Measurements from ENCODE around the gene RNF130. TPM values are rescaled to one million over a fixed set of nuclear protein-coding genes. Genes with fewer than 3 reads are reported as not detected.

The RNF130 gene
- total and polyA plus RNA-seq, 9 of the 15 experiments (the other 6 are each of a cell fraction or from before 2014, with no cell fraction given) = 5.8 to 39.4 (median 27.1) TPM

DNA sequence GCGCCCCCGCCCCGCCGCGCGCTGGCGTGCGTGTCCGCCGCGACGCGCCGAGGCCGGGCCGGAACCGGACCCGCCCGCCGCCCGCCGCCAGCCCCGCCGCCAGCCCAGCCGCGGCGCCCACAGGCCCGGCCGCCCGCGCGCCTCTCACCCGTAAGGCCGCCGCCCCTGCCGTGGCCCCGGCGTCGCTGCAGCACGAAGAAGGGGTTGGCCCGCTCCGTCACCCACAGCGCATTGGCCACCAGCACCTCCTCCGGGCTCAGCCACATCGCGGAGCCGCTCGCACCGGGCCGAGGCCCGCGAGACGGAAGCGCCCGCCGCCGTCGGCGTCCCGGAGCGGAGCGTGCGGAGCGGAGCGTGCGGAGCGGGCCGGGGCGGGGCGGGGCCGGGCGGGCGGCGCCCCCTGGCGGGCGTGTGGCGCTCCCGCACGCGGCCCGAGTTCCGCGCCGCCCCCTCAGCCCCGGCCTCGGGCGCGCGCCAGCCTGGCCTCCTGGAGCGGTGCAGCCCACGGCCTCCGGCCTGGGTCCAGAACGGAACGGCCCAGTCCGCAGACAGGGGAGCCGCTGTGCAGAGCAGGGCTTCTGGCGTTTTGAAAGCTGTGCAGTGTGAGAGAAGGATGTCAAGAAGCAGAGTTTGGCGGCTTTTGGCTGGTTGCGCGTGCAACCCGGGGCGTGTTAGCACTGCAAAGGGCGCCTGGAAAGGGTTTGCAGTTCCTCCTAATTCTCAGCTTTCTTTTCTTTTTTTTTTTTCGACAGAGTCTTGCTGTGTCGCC is 163.8 kb downstream of the RNF130 start, which contains the start of gene TBC1D9B (continued):
- TF ChIP-seq, protein P1, sequence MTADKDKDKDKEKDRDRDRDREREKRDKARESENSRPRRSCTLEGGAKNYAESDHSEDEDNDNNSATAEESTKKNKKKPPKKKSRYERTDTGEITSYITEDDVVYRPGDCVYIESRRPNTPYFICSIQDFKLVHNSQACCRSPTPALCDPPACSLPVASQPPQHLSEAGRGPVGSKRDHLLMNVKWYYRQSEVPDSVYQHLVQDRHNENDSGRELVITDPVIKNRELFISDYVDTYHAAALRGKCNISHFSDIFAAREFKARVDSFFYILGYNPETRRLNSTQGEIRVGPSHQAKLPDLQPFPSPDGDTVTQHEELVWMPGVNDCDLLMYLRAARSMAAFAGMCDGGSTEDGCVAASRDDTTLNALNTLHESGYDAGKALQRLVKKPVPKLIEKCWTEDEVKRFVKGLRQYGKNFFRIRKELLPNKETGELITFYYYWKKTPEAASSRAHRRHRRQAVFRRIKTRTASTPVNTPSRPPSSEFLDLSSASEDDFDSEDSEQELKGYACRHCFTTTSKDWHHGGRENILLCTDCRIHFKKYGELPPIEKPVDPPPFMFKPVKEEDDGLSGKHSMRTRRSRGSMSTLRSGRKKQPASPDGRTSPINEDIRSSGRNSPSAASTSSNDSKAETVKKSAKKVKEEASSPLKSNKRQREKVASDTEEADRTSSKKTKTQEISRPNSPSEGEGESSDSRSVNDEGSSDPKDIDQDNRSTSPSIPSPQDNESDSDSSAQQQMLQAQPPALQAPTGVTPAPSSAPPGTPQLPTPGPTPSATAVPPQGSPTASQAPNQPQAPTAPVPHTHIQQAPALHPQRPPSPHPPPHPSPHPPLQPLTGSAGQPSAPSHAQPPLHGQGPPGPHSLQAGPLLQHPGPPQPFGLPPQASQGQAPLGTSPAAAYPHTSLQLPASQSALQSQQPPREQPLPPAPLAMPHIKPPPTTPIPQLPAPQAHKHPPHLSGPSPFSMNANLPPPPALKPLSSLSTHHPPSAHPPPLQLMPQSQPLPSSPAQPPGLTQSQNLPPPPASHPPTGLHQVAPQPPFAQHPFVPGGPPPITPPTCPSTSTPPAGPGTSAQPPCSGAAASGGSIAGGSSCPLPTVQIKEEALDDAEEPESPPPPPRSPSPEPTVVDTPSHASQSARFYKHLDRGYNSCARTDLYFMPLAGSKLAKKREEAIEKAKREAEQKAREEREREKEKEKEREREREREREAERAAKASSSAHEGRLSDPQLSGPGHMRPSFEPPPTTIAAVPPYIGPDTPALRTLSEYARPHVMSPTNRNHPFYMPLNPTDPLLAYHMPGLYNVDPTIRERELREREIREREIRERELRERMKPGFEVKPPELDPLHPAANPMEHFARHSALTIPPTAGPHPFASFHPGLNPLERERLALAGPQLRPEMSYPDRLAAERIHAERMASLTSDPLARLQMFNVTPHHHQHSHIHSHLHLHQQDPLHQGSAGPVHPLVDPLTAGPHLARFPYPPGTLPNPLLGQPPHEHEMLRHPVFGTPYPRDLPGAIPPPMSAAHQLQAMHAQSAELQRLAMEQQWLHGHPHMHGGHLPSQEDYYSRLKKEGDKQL (CRISPR knock-in tag; IDR thresholded peaks at IDR 0.05; ENCODE audit: borderline replicate concordance) = no peak
- TF ChIP-seq TAF1 (IDR thresholded peaks at IDR 0.05; ENCODE audit: control insufficient read depth, extremely low read depth, insufficient read depth, low read length, severe bottlenecking) = peak; percentile 56
- no peak for TF ChIP-seq ZKSCAN3 (CRISPR knock-in tag; IDR thresholded peaks at IDR 0.05)
- TF ChIP-seq ZNF24 (IDR thresholded peaks at IDR 0.05) = peak; percentile 40; the same call in 1 of the 2 replicates
- TF ChIP-seq HMG20B (CRISPR knock-in tag; IDR thresholded peaks at IDR 0.05) = no peak
- TF ChIP-seq FOXK2 (conservative IDR thresholded peaks at IDR 0.05 in 1 of 2, IDR thresholded peaks at IDR 0.05 in 1 of 2; ENCODE audit: low read depth in 2 of 2) = no peak
- TF ChIP-seq ZBTB8A (IDR thresholded peaks at IDR 0.05; ENCODE audit: partially characterized antibody) = no peak
- TF ChIP-seq GTF2F1 (IDR thresholded peaks at IDR 0.05; ENCODE audit: low read depth, low read length) = no peak
- no peak for TF ChIP-seq STAT5A (IDR thresholded peaks at IDR 0.05; ENCODE audit: borderline replicate concordance, low read length)
- TF ChIP-seq, protein P2, sequence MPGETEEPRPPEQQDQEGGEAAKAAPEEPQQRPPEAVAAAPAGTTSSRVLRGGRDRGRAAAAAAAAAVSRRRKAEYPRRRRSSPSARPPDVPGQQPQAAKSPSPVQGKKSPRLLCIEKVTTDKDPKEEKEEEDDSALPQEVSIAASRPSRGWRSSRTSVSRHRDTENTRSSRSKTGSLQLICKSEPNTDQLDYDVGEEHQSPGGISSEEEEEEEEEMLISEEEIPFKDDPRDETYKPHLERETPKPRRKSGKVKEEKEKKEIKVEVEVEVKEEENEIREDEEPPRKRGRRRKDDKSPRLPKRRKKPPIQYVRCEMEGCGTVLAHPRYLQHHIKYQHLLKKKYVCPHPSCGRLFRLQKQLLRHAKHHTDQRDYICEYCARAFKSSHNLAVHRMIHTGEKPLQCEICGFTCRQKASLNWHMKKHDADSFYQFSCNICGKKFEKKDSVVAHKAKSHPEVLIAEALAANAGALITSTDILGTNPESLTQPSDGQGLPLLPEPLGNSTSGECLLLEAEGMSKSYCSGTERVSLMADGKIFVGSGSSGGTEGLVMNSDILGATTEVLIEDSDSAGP (CRISPR knock-in tag; IDR thresholded peaks at IDR 0.05) = no peak
- no peak for TF ChIP-seq ZNF12 (CRISPR knock-in tag; IDR thresholded peaks at IDR 0.05)
- TF ChIP-seq YY1 (IDR thresholded peaks at IDR 0.05; ENCODE audit: borderline replicate concordance in 1 of 3, control insufficient read depth in 1 of 3, extremely low read depth in 1 of 3, insufficient read depth in 3 of 3, insufficient read length in 1 of 3, insufficient replicate concordance in 2 of 3, low read depth in 1 of 3, low read length in 2 of 3) = peak in 2 of 3 experiments; percentile 18 to 22
- TF ChIP-seq, protein P3, sequence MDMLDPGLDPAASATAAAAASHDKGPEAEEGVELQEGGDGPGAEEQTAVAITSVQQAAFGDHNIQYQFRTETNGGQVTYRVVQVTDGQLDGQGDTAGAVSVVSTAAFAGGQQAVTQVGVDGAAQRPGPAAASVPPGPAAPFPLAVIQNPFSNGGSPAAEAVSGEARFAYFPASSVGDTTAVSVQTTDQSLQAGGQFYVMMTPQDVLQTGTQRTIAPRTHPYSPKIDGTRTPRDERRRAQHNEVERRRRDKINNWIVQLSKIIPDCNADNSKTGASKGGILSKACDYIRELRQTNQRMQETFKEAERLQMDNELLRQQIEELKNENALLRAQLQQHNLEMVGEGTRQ (CRISPR knock-in tag; IDR thresholded peaks at IDR 0.05) = no peak
- TF ChIP-seq SIN3B (IDR thresholded peaks at IDR 0.05; ENCODE audit: low read depth) = peak; percentile 48; the same call in 1 of the 2 replicates
- no peak for TF ChIP-seq ETV1 (tag; conservative IDR thresholded peaks at IDR 0.05; ENCODE audit: low read depth)
- TF ChIP-seq ZNF384 (IDR thresholded peaks at IDR 0.05; ENCODE audit: low read depth, low read length) = no peak
- TF ChIP-seq TRIM28 (IDR thresholded peaks at IDR 0.05) = no peak
